A549 treated with GW870086 at 1 μM for 4 hours (cell line): ENCODE data around the gene NPHP1. TPM values are rescaled to one million over a fixed set of nuclear protein-coding genes. Genes with fewer than 3 reads are reported as not detected.

Experiments
- total RNA-seq: library from RNA; stranded (reverse); fragments of 200-300 nt; extraction: Qiagen RNA extraction; gene quantifications from 5 replicates; pipeline ENCODE4 v1.2.3, GENCODE V29; 2022; ENCODE audit warnings: low read depth

NPHP1 gene
- 7.0 to 9.3 TPM (median 8.3 TPM) in 5 replicates for total RNA-seq

GRCh38 chr2:110204408-110205385 lies at the start of gene NPHP1:
NPHP1 (minus strand) TSS chr2:110205013; CDS start chr2:110204968, 45 bp downstream.

GRCh38 chr2:110211938-110212858 lies 7.4 kb upstream of the NPHP1 start, which contains the start of gene MTLN:
MTLN (minus strand) TSS chr2:110212547; CDS start chr2:110212525, 22 bp downstream.

GRCh38 chr2:110115291-110116032 lies 89.4 kb downstream of the NPHP1 start, which contains the start of gene MALL:
MALL (minus strand) TSS chr2:110115822; CDS start chr2:110115792, 30 bp downstream.

Other genes starting within 250 kb of the NPHP1 start
- 166 to 184 TPM (median 172 TPM) in 5 replicates for gene MALL, start 89.2 kb downstream of the NPHP1 start, total RNA-seq
- 120 to 131 TPM (median 121 TPM) in 5 replicates for gene MTLN, start 7.5 kb upstream of the NPHP1 start, total RNA-seq